Mucosa of rectum (tissue), 2 donors: Measurements from ENCODE around the gene FAM180A.
"Not testable (repeated sequence)": the region's sequence is repeated elsewhere in the genome, so short reads cannot be mapped to it uniquely, and the experiment has no call there.

ENCODE experiments used
- H3K27ac ChIP-seq, 2 donors: one replicate each; pipeline ENCODE4 v1.7.0; 2013; ENCODE audit warnings: inconsistent platforms in 2 of 2, low read depth in 2 of 2, low read length in 2 of 2
- H3K27me3 ChIP-seq, 2 donors: one replicate each; pipeline ENCODE4 v1.7.0; 2013; ENCODE audit warnings: low read length in 2 of 2; ENCODE audit not compliant: control insufficient read depth in 2 of 2, insufficient read depth in 2 of 2
- H3K36me3 ChIP-seq, 2 donors: one replicate each; pipeline ENCODE4 v1.7.0; 2013; ENCODE audit warnings: low read length in 2 of 2; ENCODE audit not compliant: control insufficient read depth in 2 of 2, insufficient read depth in 2 of 2
- H3K4me1 ChIP-seq, 2 donors: one replicate each; pipeline ENCODE4 v1.7.0; 2013; ENCODE audit warnings: low read length in 2 of 2, mild to moderate bottlenecking in 1 of 2; ENCODE audit not compliant: control insufficient read depth in 2 of 2, insufficient read depth in 2 of 2
- H3K4me3 ChIP-seq, 2 donors: one replicate each; pipeline ENCODE4 v1.7.0; 2013; ENCODE audit warnings: low read length in 2 of 2
- H3K9ac ChIP-seq, 2 donors: one replicate each; pipeline ENCODE4 v1.7.0; 2013; ENCODE audit warnings: low read length in 2 of 2, low read depth in 1 of 2, mild to moderate bottlenecking in 1 of 2
- H3K9me3 ChIP-seq, 2 donors: one replicate each; pipeline ENCODE4 v1.7.0; 2013; ENCODE audit warnings: low read length in 2 of 2; ENCODE audit not compliant: control insufficient read depth in 2 of 2
- donor health status: healthy.
- donor health status: Normal muscosa, but diverticular disease.

The FAM180A gene

GRCh38 chr7:135786911-135787310, 38.3 kb upstream of the FAM180A start:
- Histone ChIP-seq H3K36me3 (no peaks in the 10 kb centered on the region), H3K27me3 (peaks cover 0 to 2% of the 10 kb centered on the region in 2 donors), H3K27ac (no peak overlapping the region), H3K9me3 (no peaks in the 10 kb centered on the region), H3K9ac (no peak overlapping the region), H3K4me1 (no peaks in the 10 kb centered on the region), H3K4me3 (no peak overlapping the region)

DNA sequence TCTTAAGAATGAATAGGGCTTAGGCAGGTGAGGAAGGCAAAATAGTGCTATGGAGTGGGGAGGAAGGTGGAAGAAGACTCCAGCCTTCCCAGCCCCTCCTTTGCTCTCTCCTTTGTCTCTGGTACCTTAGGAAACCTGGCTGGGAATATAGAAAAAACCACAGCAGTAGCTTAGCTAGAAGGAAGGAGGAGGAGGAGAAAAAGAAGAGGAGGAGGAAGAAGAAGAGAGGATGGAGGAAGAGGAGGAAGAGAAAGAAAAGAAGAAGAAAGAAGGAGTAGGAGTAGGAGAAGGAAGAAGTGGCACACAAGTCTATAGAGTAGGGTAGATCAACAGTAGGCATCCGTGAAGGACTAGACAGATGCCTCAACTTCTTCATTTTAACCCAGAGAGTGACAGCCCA, 36.5 kb upstream of the FAM180A start:
- H3K36me3 ChIP-seq: no peaks in the 10 kb centered on the region
- H3K27ac ChIP-seq: no peak overlapping the region
- no peaks in the 10 kb centered on the region for H3K4me1 ChIP-seq
- no peak overlapping the region for H3K9ac ChIP-seq
- no peak overlapping the region for H3K4me3 ChIP-seq
- no peaks in the 10 kb centered on the region for H3K9me3 ChIP-seq
- peaks cover 0 to 2% of the 10 kb centered on the region in 2 donors for H3K27me3 ChIP-seq

- Histone ChIP-seq H3K4me1 (no peaks in the 10 kb centered on the region), H3K36me3 (no peaks in the 10 kb centered on the region), H3K9ac (no peak overlapping the region), H3K4me3 (no peak overlapping the region), H3K27ac (no peak overlapping the region), H3K9me3 (no peaks in the 10 kb centered on the region), H3K27me3 (peaks cover 0 to 2% of the 10 kb centered on the region in 2 donors)
Observed at GRCh38 chr7:135784013-135784412, 35.4 kb upstream of the FAM180A start.

DNA sequence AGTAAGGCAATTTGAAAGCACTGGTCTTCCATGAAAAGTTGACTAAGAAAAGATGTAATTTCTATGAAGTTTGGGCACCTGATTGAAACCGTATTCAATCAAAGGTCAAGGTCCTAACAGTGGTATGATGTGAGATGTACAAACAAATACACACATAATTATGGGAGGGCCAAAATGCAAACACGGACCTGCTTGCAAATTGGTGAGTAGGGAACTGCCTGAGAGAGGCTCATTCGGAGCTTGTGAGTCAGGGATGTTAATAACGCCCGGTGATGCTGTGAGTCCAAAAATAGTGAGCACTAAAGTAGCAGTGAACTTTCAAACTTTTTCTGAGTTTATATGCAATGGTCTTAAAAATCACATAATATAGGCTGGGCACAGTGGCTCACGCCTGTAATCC, 34.2 kb upstream of the FAM180A start:
- Histone ChIP-seq H3K36me3 (no peaks in the 10 kb centered on the region), H3K4me3 (no peak overlapping the region)

DNA sequence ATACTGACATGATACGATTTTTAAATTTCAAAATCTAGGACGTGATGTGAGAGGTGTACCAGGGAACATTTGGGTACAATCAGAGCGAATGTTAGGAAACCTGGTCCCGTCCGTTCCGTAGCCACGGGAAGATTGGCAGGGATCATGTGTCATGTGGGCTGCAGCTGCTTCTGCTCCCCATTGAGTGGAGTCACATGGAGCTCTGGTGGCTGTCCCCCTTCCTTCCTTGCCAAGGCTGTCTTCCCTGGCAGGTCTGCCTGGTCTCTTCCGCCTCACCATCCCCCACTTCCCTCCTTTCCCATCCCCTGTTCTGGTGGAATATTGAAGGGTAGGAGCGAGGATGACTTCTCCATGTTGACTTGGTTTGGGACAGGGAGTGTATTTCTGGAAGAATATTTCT, 33.8 kb upstream of the FAM180A start:
- Histone ChIP-seq H3K36me3 (no peaks in the 10 kb centered on the region), H3K9me3 (peaks cover 0 to 6% of the 10 kb centered on the region in 2 donors), H3K27ac (no peak overlapping the region), H3K4me3 (no peak overlapping the region), H3K27me3 (peaks cover 0 to 2% of the 10 kb centered on the region in 2 donors), H3K9ac (no peak overlapping the region), H3K4me1 (no peaks in the 10 kb centered on the region)

More for the DNA sequence above, 34.2 kb upstream of the FAM180A start:
- Histone ChIP-seq H3K27ac (no peak overlapping the region), H3K9me3 (peaks cover 0 to 6% of the 10 kb centered on the region in 2 donors), H3K4me1 (no peaks in the 10 kb centered on the region), H3K9ac (no peak overlapping the region), H3K27me3 (peaks cover 0 to 2% of the 10 kb centered on the region in 2 donors)

- Histone ChIP-seq H3K9ac (no peak overlapping the region), H3K4me3 (no peak overlapping the region), H3K36me3 (no peaks in the 10 kb centered on the region), H3K4me1 (peaks cover 0 to 16% of the 10 kb centered on the region in 2 donors), H3K27me3 (no peaks in the 10 kb centered on the region), H3K9me3 (peaks cover 0 to 6% of the 10 kb centered on the region in 2 donors), H3K27ac (no peak overlapping the region)
Observed at GRCh38 chr7:135777626-135778398, 29.2 kb upstream of the FAM180A start.

GRCh38 chr7:135775915-135776314, 27.3 kb upstream of the FAM180A start:
- not testable (repeated sequence) for H3K4me3 ChIP-seq, H3K36me3 ChIP-seq, H3K27me3 ChIP-seq, H3K9ac ChIP-seq, H3K27ac ChIP-seq, H3K9me3 ChIP-seq
- peaks cover 0 to 16% of the 10 kb centered on the region in 2 donors for H3K4me1 ChIP-seq

- H3K36me3 ChIP-seq: no peaks in the 10 kb centered on the region
- no peak overlapping the region for H3K9ac ChIP-seq
- peaks cover 0 to 6% of the 10 kb centered on the region in 2 donors for H3K9me3 ChIP-seq
- H3K27ac ChIP-seq: no peak overlapping the region
- no peak overlapping the region for H3K4me3 ChIP-seq
- H3K27me3 ChIP-seq: no peaks in the 10 kb centered on the region
- peaks cover 0 to 16% of the 10 kb centered on the region in 2 donors for H3K4me1 ChIP-seq
Observed at GRCh38 chr7:135775230-135775629, 26.6 kb upstream of the FAM180A start.

- H3K27me3 ChIP-seq: no peaks in the 10 kb centered on the region
- H3K4me3 ChIP-seq: no peak overlapping the region
- peak overlapping the region; percentile 11 to 20 for H3K27ac ChIP-seq
Observed at GRCh38 chr7:135774284-135774683, 25.7 kb upstream of the FAM180A start.

DNA sequence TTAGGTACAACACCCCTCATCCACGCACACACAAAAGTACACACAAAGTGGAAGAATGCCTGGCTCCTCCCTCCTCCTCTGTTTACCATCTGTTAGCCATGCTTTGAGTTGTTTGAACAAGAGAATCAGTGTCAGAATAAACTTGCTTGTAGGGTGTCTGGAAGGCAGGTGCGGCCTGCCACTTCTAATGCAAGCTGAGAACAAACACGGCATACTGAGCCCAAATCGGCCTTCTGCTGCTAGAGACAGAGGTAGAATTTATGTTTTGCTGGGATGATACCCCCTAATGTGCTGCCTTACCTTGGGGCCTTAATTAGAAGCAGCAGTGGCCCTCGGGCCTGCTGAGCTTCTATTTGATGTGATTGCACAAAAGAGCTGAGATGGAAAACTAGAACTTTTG, 24.9 kb upstream of the FAM180A start:
- Histone ChIP-seq H3K36me3 (no peaks in the 10 kb centered on the region), H3K9ac (no peak overlapping the region), H3K27me3 (no peaks in the 10 kb centered on the region), H3K27ac (no peak overlapping the region), H3K4me3 (no peak overlapping the region), H3K9me3 (peaks cover 0 to 6% of the 10 kb centered on the region in 2 donors), H3K4me1 (peaks cover 0 to 16% of the 10 kb centered on the region in 2 donors)

More at GRCh38 chr7:135774284-135774683, 25.7 kb upstream of the FAM180A start:
- Histone ChIP-seq H3K36me3 (no peaks in the 10 kb centered on the region), H3K4me1 (peaks cover 0 to 16% of the 10 kb centered on the region in 2 donors), H3K9ac (no peak overlapping the region), H3K9me3 (peaks cover 0 to 6% of the 10 kb centered on the region in 2 donors)
